Adrenal gland (tissue), 12 donors: ENCODE results near the gene CNGA4. TPM values are rescaled to one million over a fixed set of nuclear protein-coding genes. Genes with fewer than 3 reads are reported as not detected.

Experiments used
- DNase-seq, 7 donors: peaks; one replicate each; pipeline ENCODE4 v3.0.0-alpha.2; 2019 to 2020
- H3K27ac ChIP-seq, 5 donors: fragments of 200-600 bp; sonication (generic) in 4 of 5; 1 replicate in 3 of 5; 2 replicates in 2 of 5; pipeline versions ENCODE4 v1.5.1 to v1.8.0; 2016 to 2020; ENCODE audit warnings: mild to moderate bottlenecking in 1 of 5
- H3K27me3 ChIP-seq: fragments of 200-600 bp; 2 replicates; pipeline ENCODE4 v1.8.0; 2021
- H3K36me3 ChIP-seq, 2 donors: fragments of 200-600 bp; replicated peaks in 1 of 2; 1 replicate in 1 of 2; 2 replicates in 1 of 2; pipeline versions ENCODE4 v1.5.1 to v1.8.0; 2018 to 2022
- H3K4me1 ChIP-seq, 2 donors: fragments of 200-600 bp; replicated peaks in 1 of 2; 1 replicate in 1 of 2; 2 replicates in 1 of 2; pipeline versions ENCODE4 v1.5.1 to v1.8.0; 2018 to 2021
- H3K4me3 ChIP-seq, 4 donors: fragments of 200-600 bp; sonication (generic) in 3 of 4; one replicate each; pipeline ENCODE4 v1.5.1; 2016 to 2018
- H3K9me3 ChIP-seq, 3 donors: fragments of 200-600 bp; sonication (generic) in 1 of 3; replicated peaks in 1 of 3; 1 replicate in 2 of 3; 2 replicates in 1 of 3; pipeline versions ENCODE4 v1.5.1 to v1.8.0; 2016 to 2021
- POLR2A ChIP-seq, 2 donors: fragments of 450-650 bp; IDR thresholded peaks; one replicate each; pipeline ENCODE4 v1.6.1; 2017; ENCODE audit warnings: antibody characterized with exemption in 2 of 2, mild to moderate bottlenecking in 2 of 2, moderate library complexity in 1 of 2
- WGBS, 4 donors: extraction: QIAGEN DNeasy Blood & Tissue Kit in 2 of 4; methylation state at CpG; one replicate each; pipeline versions ENCODE4 v1.1.5 to v1.1.7; 2013 to 2017; 5-methylcytosine and 5-hydroxymethylcytosine counted together
- intact Hi-C, 2 donors: fragments of 100-400 bp; cut with DNase I; formaldehyde crosslinking; loops; one replicate each; pipeline versions ENCODE4 v1.14.1 to v1.15.0; 2022 to 2023
- polyA plus RNA-seq, 3 donors: library from polyadenylated mRNA; stranded (reverse); fragments of 200-250 nt in 2 of 3; fragments of 350-450 nt in 1 of 3; fragmentation: Illumina TruSeq in 1 of 3; extraction: RNeasy Lipid Tissue Mini Kit (QIAGEN cat#74804) in 1 of 3; gene quantifications; one replicate each; pipeline ENCODE4 v1.2.3, GENCODE V29; 2013 to 2014
- total RNA-seq, 9 donors: library from RNA; depleted of rRNA in 4 of 9; stranded (reverse); fragments of >200 nt in 4 of 9; fragments of 120-200 nt in 1 of 9; fragmentation: NEBNext Ultra II Directional in 1 of 9; extraction: Animal tissue kit (Norgen Biotek cat#: 25700) in 1 of 9; gene quantifications; one replicate each; pipeline versions ENCODE4 v1.1.0 to v1.2.4, GENCODE V29; 2013 to 2023
- TF ChIP-seq, protein P1 (sequence below), 6 experiments: fragments of 450-650 bp in 4 of 6; fragments of 200-600 bp in 2 of 6; sonication (generic) in 1 of 6; IDR thresholded peaks; 1 replicate in 5 of 6; 2 replicates in 1 of 6; pipeline versions ENCODE4 v1.5.1 to v1.8.0; 2016 to 2021; ENCODE audit warnings: antibody characterized with exemption in 6 of 6, mild to moderate bottlenecking in 2 of 6, moderate library complexity in 1 of 6
- donor health status: healthy with polysubstance abuse.
- donor health status: Bipolar disorder and iron deficiency.
- donor health status: DM: yes; HTN: yes; CAD: no.
- donor health status: DM: no; HTN: no; CAD: no.
- donor health status: DM: no; HTN: no; CAD: no.
- donor health status: DM: yes; HTN: yes; CAD: no.

CNGA4 gene
- total and polyA plus RNA-seq, 12 donors = 0.06 to 1.5 (median 0.26) TPM; not detected in 4

DNA sequence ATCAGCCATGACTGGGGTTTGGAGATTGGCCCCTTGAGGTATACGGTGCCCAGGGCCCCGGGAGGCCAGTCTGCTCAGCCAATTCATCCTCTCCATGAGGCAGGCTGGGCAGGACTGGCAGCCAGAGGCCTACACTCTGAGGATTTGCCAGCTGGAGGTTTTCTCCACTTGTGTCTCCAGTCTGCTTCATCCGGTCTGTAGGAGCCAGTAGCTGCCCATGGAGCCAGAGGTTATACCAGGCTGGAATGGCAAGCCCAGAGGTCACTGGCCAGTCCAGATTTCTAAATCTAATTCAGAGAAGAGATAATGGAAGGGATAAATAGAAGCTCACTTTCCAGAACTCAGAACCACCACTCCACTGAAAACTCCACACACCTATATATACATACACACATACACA lies 14.5 kb upstream of the CNGA4 start:
- DNase-seq = no peak

GRCh38 chr11:6225024-6225423 lies 13.9 kb upstream of the CNGA4 start:
- Histone ChIP-seq H3K36me3 (peaks cover 0 to 42% of the 10 kb centered on the region in 2 donors), H3K4me1 (peaks cover 0 to 12% of the 10 kb centered on the region in 2 donors), H3K4me3 (no peak overlapping the region), H3K9me3 (no peaks in the 10 kb centered on the region), H3K27me3 (no peaks in the 10 kb centered on the region), H3K27ac (peak overlapping the region in 1 of 5 donors; percentile 4)
- intact Hi-C loops = no loop called here
- WGBS, 4 donors = 60 to 71% (median 67%) methylated on average over 1 of the region's 1 CpG
- DNase-seq = no peak
- TF ChIP-seq, protein P1, sequence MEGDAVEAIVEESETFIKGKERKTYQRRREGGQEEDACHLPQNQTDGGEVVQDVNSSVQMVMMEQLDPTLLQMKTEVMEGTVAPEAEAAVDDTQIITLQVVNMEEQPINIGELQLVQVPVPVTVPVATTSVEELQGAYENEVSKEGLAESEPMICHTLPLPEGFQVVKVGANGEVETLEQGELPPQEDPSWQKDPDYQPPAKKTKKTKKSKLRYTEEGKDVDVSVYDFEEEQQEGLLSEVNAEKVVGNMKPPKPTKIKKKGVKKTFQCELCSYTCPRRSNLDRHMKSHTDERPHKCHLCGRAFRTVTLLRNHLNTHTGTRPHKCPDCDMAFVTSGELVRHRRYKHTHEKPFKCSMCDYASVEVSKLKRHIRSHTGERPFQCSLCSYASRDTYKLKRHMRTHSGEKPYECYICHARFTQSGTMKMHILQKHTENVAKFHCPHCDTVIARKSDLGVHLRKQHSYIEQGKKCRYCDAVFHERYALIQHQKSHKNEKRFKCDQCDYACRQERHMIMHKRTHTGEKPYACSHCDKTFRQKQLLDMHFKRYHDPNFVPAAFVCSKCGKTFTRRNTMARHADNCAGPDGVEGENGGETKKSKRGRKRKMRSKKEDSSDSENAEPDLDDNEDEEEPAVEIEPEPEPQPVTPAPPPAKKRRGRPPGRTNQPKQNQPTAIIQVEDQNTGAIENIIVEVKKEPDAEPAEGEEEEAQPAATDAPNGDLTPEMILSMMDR (IDR thresholded peaks at IDR 0.05) = no peak
- TF ChIP-seq POLR2A (IDR thresholded peaks at IDR 0.05) = no peak

More for the DNA sequence above, 14.5 kb upstream of the CNGA4 start:
- Histone ChIP-seq H3K27me3 (no peaks in the 10 kb centered on the region), H3K4me1 (peaks cover 0 to 11% of the 10 kb centered on the region in 2 donors), H3K36me3 (peaks cover 0 to 48% of the 10 kb centered on the region in 2 donors), H3K4me3 (no peak overlapping the region), H3K27ac (no peak overlapping the region), H3K9me3 (no peaks in the 10 kb centered on the region)
- WGBS, 4 donors = 94 to 100% (median 97%) methylated on average over 3 of the region's 3 CpGs
- intact Hi-C loops = no loop called here
- TF ChIP-seq POLR2A (IDR thresholded peaks at IDR 0.05) = no peak
- TF ChIP-seq, protein P1 (IDR thresholded peaks at IDR 0.05) = no peak

GRCh38 chr11:6225896-6226295 lies 13.0 kb upstream of the CNGA4 start:
- intact Hi-C loops = no loop called here
- peak in 2 of 7 donors; percentile 27 to 39 for DNase-seq
- Histone ChIP-seq H3K4me3 (no peak overlapping the region), H3K9me3 (no peaks in the 10 kb centered on the region), H3K27me3 (no peaks in the 10 kb centered on the region), H3K27ac (peak overlapping the region in 1 of 5 donors; percentile 19), H3K4me1 (peaks cover 0 to 18% of the 10 kb centered on the region in 2 donors), H3K36me3 (peaks cover 0 to 34% of the 10 kb centered on the region in 2 donors)
- 49 to 55% (median 53%) methylated on average over 2 of the region's 2 CpGs for WGBS, 4 donors
- no peak for TF ChIP-seq POLR2A (IDR thresholded peaks at IDR 0.05)
- TF ChIP-seq, protein P1 (IDR thresholded peaks at IDR 0.05) = no peak

- Histone ChIP-seq H3K4me3 (no peak overlapping the region), H3K4me1 (peaks cover 0 to 30% of the 10 kb centered on the region in 2 donors), H3K9me3 (no peaks in the 10 kb centered on the region), H3K27me3 (no peaks in the 10 kb centered on the region), H3K36me3 (peaks cover 0 to 8% of the 10 kb centered on the region in 2 donors), H3K27ac (no peak overlapping the region)
- WGBS, 4 donors = 59 to 87% (median 70%) methylated on average over 3 of the region's 3 CpGs
- DNase-seq = no peak
- TF ChIP-seq POLR2A (IDR thresholded peaks at IDR 0.05) = no peak
- TF ChIP-seq, protein P1 (IDR thresholded peaks at IDR 0.05) = no peak
- intact Hi-C loops = no loop called here
Measured at GRCh38 chr11:6228520-6228919, 10.4 kb upstream of the CNGA4 start.
